Body of pancreas (tissue), 4 donors: ENCODE measurements around the gene UGGT1. TPM values are rescaled to one million over a fixed set of nuclear protein-coding genes. Genes with fewer than 3 reads are reported as not detected.

ENCODE experiments used
- ATAC-seq: fragments of 150-250 bp; one replicate; pipeline ENCODE4 v1.9.1; 2016
- DNase-seq, 4 donors: peaks; one replicate each; pipeline ENCODE4 v3.0.0-alpha.2; 2019
- H3K27ac ChIP-seq, 4 donors: fragments of 200-600 bp; sonication (generic); 1 replicate in 3 of 4; 2 replicates in 1 of 4; pipeline versions ENCODE4 v1.5.1 to v1.6.1; 2016 to 2019; ENCODE audit warnings: mild to moderate bottlenecking in 1 of 4, mixed read lengths in 1 of 4, moderate library complexity in 1 of 4
- H3K27me3 ChIP-seq, 2 donors: fragments of 200-600 bp; sonication (generic); one replicate each; pipeline ENCODE4 v1.6.0; 2016; ENCODE audit warnings: mild to moderate bottlenecking in 1 of 2
- H3K36me3 ChIP-seq, 2 donors: fragments of 200-600 bp; sonication (generic); replicated peaks in 1 of 2; 2 replicates each; pipeline ENCODE4 v1.5.1; 2016; ENCODE audit warnings: low read depth in 2 of 2; ENCODE audit not compliant: insufficient read depth in 1 of 2
- H3K4me1 ChIP-seq: fragments of 200-600 bp; sonication (generic); one replicate; pipeline ENCODE4 v1.6.0; 2016
- H3K4me3 ChIP-seq, 2 donors: fragments of 200-600 bp; sonication (generic); 1 replicate in 1 of 2; 2 replicates in 1 of 2; pipeline ENCODE4 v1.5.1; 2016 to 2019
- H3K9me3 ChIP-seq, 3 donors: fragments of 200-600 bp; sonication (generic); 1 replicate in 2 of 3; 2 replicates in 1 of 3; pipeline ENCODE4 v1.5.1; 2016
- CTCF ChIP-seq, 7 experiments: fragments of 450-650 bp in 4 of 7; fragments of 200-600 bp in 3 of 7; sonication (generic) in 3 of 7; IDR thresholded peaks; one replicate each; pipeline ENCODE4 v1.5.1; 2016 to 2019; ENCODE audit warnings: antibody characterized with exemption in 7 of 7
- POLR2A ChIP-seq, 3 donors: fragments of 450-650 bp; IDR thresholded peaks; one replicate each; pipeline ENCODE4 v1.6.1; 2016; ENCODE audit warnings: antibody characterized with exemption in 3 of 3, mild to moderate bottlenecking in 2 of 3
- WGBS, 2 donors: methylation state at CpG; one replicate each; pipeline ENCODE4 v1.1.5; 2017; 5-methylcytosine and 5-hydroxymethylcytosine counted together
- intact Hi-C: fragments of 100-400 bp; cut with DNase I; formaldehyde crosslinking; loops from one replicate; pipeline ENCODE4 v1.15.1; 2023
- total RNA-seq, 2 donors: library from RNA; depleted of rRNA; stranded (reverse); fragments of >200 nt; gene quantifications; one replicate each; pipeline ENCODE4 v1.1.0, GENCODE V29; 2016

Gene UGGT1
- total RNA-seq, 2 donors from 2014 or later = 38.2 to 42.0 TPM

GRCh38 chr2:128164311-128164710 lies 73.3 kb downstream of the UGGT1 start:
- peaks cover 6 to 11% of the 10 kb centered on the region in 2 donors for H3K36me3 ChIP-seq
- H3K9me3 ChIP-seq = no peaks in the 10 kb centered on the region
- WGBS, 2 donors = 59 to 76% methylated on average over 2 of the region's 2 CpGs
- TF ChIP-seq POLR2A (IDR thresholded peaks at IDR 0.05) (no peak), CTCF (IDR thresholded peaks at IDR 0.05) (no peak)
- H3K4me3 ChIP-seq = no peak overlapping the region
- DNase-seq (no peak), ATAC-seq (no peak)
- H3K27me3 ChIP-seq = no peaks in the 10 kb centered on the region
- no peak overlapping the region for H3K27ac ChIP-seq
- intact Hi-C loops = no loop called here
- H3K4me1 ChIP-seq = peaks cover 19% of the 10 kb centered on the region

- TF ChIP-seq CTCF (IDR thresholded peaks at IDR 0.05) (no peak), POLR2A (IDR thresholded peaks at IDR 0.05) (no peak)
- H3K27me3 ChIP-seq = no peaks in the 10 kb centered on the region
- peaks cover 11% of the 10 kb centered on the region in 2 donors for H3K36me3 ChIP-seq
- 84 to 88% methylated on average over 4 of the region's 4 CpGs for WGBS, 2 donors
- ATAC-seq (no peak), DNase-seq (no peak)
- intact Hi-C loops = no loop called here
- no peak overlapping the region for H3K4me3 ChIP-seq
- peaks cover 3% of the 10 kb centered on the region for H3K4me1 ChIP-seq
- H3K27ac ChIP-seq = no peak overlapping the region
- H3K9me3 ChIP-seq = no peaks in the 10 kb centered on the region
Observed at GRCh38 chr2:128166746-128167353, 75.8 kb downstream of the UGGT1 start.

GRCh38 chr2:128169094-128169493 lies 78.1 kb downstream of the UGGT1 start:
- Histone ChIP-seq H3K4me3 (no peak overlapping the region), H3K36me3 (peaks cover 13 to 25% of the 10 kb centered on the region in 2 donors), H3K4me1 (peaks cover 3% of the 10 kb centered on the region), H3K27me3 (no peaks in the 10 kb centered on the region), H3K27ac (peak overlapping the region in 1 of 4 donors; percentile 21), H3K9me3 (no peaks in the 10 kb centered on the region)
- no peak for DNase-seq
- intact Hi-C loops = no loop called here
- TF ChIP-seq POLR2A (IDR thresholded peaks at IDR 0.05) (no peak), CTCF (IDR thresholded peaks at IDR 0.05) (no peak)
- ATAC-seq = no peak
- 92 to 93% methylated on average over 4 of the region's 4 CpGs for WGBS, 2 donors

- ATAC-seq = no peak
- H3K4me3 ChIP-seq = no peak overlapping the region
- intact Hi-C loops = no loop called here
- no peak for DNase-seq
- no peaks in the 10 kb centered on the region for H3K9me3 ChIP-seq
- peaks cover 3% of the 10 kb centered on the region for H3K4me1 ChIP-seq
- peak overlapping the region in 1 of 4 donors; percentile 21 for H3K27ac ChIP-seq
- peaks cover 10 to 29% of the 10 kb centered on the region in 2 donors for H3K36me3 ChIP-seq
- H3K27me3 ChIP-seq = no peaks in the 10 kb centered on the region
- TF ChIP-seq POLR2A (IDR thresholded peaks at IDR 0.05) (no peak), CTCF (IDR thresholded peaks at IDR 0.05) (no peak)
- WGBS, 2 donors = 56 to 68% methylated on average over 3 of the region's 3 CpGs
Observed at GRCh38 chr2:128169497-128169896, 78.5 kb downstream of the UGGT1 start.
